ENCODE results near the gene MDN1. TPM values are rescaled to one million over a fixed set of nuclear protein-coding genes. Genes with fewer than 3 reads are reported as not detected.

The MDN1 gene
- total and polyA plus RNA-seq, 2 of the 13 experiments (the other 11 are each of a cell fraction or from before 2014, with no cell fraction given) = 18.8 to 52.9 TPM

DNA sequence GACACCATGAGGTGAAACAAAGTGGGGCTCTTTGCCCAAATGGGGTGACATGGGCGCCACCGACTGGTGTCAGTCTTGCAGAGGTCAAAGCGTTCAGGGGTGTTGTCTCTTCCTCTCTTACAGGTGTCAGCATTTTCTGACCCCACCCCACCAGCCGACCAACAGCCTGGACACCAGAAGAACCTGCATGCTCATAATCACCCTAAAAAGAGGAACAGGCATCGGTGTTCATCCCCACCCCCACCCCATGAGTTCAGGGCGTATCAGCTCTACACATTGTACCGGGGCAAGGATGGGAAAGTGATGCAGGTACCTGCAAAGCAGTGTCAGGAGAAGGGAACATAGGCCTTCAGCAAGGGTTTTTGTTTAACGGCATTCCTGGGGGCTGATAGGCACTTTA, 195.8 kb downstream of the MDN1 start:
- FAIRE-seq (no peak), DNase-seq (ENCODE audit: low spot score) (no peak), ATAC-seq (no peak)
- no peaks in the 10 kb centered on the region for H3K27me3 ChIP-seq (ENCODE audit: control insufficient read depth in 1 of 2, insufficient read depth in 2 of 2, low read length in 2 of 2)
- H2AFZ ChIP-seq (ENCODE audit: low read length) = no peak overlapping the region
- POLR2A ChIA-PET = no interaction called here
- no peak overlapping the region for H3K9ac ChIP-seq (ENCODE audit: insufficient read depth, low read depth, low read length)
- no peaks in the 10 kb centered on the region for H3K9me3 ChIP-seq (ENCODE audit: low read length)
- intact Hi-C loops (cut with micrococcal nuclease; ENCODE audit: unreplicated experiment) (no loop called here), in situ Hi-C loops (cut with HindIII; ENCODE audit: extremely low pct_ligation_motif_present, low pct_unique_long_range_greater_than_20kb) (no loop called here)
- H3K4me2 ChIP-seq (ENCODE audit: low read depth, low read length) = no peak overlapping the region
- H3K4me1 ChIP-seq (ENCODE audit: insufficient read depth, low read length) = peaks cover 7% of the 10 kb centered on the region
- H3K4me3 ChIP-seq (replicated peaks in 1 of 3; ENCODE audit: insufficient read depth in 1 of 3, low read depth in 2 of 3, low read length in 3 of 3) = no peak overlapping the region
- CTCF ChIA-PET (ENCODE audit: low intra/inter-chr PET ratio, low total read pairs) = no interaction called here
- no peaks in the 10 kb centered on the region for H3K36me3 ChIP-seq (replicated peaks in 1 of 2; ENCODE audit: control insufficient read depth in 1 of 2, insufficient read depth in 2 of 2, low read length in 2 of 2)
- WGBS (ENCODE audit: low lambda C conversion rate) = 50% methylated on average over 8 of the region's 8 CpGs
- no TSS peak for BruUV-seq (replicated peaks)
- no peaks in the 10 kb centered on the region for H3K79me2 ChIP-seq (ENCODE audit: insufficient read depth, low read length)
- no peaks in the 10 kb centered on the region for H4K20me1 ChIP-seq (ENCODE audit: insufficient read depth, low read length)
- H3K27ac ChIP-seq (ENCODE audit: extremely low read length, insufficient read depth, low read length) = no peak overlapping the region
- TF ChIP-seq, protein P1, sequence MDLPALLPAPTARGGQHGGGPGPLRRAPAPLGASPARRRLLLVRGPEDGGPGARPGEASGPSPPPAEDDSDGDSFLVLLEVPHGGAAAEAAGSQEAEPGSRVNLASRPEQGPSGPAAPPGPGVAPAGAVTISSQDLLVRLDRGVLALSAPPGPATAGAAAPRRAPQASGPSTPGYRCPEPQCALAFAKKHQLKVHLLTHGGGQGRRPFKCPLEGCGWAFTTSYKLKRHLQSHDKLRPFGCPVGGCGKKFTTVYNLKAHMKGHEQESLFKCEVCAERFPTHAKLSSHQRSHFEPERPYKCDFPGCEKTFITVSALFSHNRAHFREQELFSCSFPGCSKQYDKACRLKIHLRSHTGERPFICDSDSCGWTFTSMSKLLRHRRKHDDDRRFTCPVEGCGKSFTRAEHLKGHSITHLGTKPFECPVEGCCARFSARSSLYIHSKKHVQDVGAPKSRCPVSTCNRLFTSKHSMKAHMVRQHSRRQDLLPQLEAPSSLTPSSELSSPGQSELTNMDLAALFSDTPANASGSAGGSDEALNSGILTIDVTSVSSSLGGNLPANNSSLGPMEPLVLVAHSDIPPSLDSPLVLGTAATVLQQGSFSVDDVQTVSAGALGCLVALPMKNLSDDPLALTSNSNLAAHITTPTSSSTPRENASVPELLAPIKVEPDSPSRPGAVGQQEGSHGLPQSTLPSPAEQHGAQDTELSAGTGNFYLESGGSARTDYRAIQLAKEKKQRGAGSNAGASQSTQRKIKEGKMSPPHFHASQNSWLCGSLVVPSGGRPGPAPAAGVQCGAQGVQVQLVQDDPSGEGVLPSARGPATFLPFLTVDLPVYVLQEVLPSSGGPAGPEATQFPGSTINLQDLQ (CRISPR knock-in tag; IDR thresholded peaks at IDR 0.05) = no peak
- TF ChIP-seq, protein P2, sequence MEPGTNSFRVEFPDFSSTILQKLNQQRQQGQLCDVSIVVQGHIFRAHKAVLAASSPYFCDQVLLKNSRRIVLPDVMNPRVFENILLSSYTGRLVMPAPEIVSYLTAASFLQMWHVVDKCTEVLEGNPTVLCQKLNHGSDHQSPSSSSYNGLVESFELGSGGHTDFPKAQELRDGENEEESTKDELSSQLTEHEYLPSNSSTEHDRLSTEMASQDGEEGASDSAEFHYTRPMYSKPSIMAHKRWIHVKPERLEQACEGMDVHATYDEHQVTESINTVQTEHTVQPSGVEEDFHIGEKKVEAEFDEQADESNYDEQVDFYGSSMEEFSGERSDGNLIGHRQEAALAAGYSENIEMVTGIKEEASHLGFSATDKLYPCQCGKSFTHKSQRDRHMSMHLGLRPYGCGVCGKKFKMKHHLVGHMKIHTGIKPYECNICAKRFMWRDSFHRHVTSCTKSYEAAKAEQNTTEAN (CRISPR knock-in tag; conservative IDR thresholded peaks at IDR 0.05) = no peak
- TF ChIP-seq ZNF430 (CRISPR knock-in tag; IDR thresholded peaks at IDR 0.05) (no peak), ZNF614 (CRISPR knock-in tag; IDR thresholded peaks at IDR 0.05; ENCODE audit: borderline replicate concordance) (no peak), ZKSCAN1 (IDR thresholded peaks at IDR 0.05; ENCODE audit: low read length) (no peak), PITX1 (CRISPR knock-in tag; IDR thresholded peaks at IDR 0.05) (no peak), SNAI1 (CRISPR knock-in tag; IDR thresholded peaks at IDR 0.05; ENCODE audit: borderline replicate concordance) (no peak), RARG (CRISPR knock-in tag; IDR thresholded peaks at IDR 0.05; ENCODE audit: low read depth) (no peak), REXO4 (CRISPR knock-in tag; IDR thresholded peaks at IDR 0.05; ENCODE audit: borderline replicate concordance) (no peak), ZNF441 (CRISPR knock-in tag; IDR thresholded peaks at IDR 0.05; ENCODE audit: borderline replicate concordance) (no peak), ZSCAN20 (CRISPR knock-in tag; IDR thresholded peaks at IDR 0.05; ENCODE audit: borderline replicate concordance) (no peak), ZNF256 (CRISPR knock-in tag; conservative IDR thresholded peaks at IDR 0.05) (no peak), PRMT3 (CRISPR knock-in tag; IDR thresholded peaks at IDR 0.05; ENCODE audit: borderline replicate concordance, low read depth) (no peak)
- TF ChIP-seq, protein P3, sequence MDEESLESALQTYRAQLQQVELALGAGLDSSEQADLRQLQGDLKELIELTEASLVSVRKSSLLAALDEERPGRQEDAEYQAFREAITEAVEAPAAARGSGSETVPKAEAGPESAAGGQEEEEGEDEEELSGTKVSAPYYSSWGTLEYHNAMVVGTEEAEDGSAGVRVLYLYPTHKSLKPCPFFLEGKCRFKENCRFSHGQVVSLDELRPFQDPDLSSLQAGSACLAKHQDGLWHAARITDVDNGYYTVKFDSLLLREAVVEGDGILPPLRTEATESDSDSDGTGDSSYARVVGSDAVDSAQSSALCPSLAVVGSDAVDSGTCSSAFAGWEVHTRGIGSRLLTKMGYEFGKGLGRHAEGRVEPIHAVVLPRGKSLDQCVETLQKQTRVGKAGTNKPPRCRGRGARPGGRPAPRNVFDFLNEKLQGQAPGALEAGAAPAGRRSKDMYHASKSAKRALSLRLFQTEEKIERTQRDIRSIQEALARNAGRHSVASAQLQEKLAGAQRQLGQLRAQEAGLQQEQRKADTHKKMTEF (CRISPR knock-in tag; IDR thresholded peaks at IDR 0.05) = no peak
- TF ChIP-seq, protein P4, sequence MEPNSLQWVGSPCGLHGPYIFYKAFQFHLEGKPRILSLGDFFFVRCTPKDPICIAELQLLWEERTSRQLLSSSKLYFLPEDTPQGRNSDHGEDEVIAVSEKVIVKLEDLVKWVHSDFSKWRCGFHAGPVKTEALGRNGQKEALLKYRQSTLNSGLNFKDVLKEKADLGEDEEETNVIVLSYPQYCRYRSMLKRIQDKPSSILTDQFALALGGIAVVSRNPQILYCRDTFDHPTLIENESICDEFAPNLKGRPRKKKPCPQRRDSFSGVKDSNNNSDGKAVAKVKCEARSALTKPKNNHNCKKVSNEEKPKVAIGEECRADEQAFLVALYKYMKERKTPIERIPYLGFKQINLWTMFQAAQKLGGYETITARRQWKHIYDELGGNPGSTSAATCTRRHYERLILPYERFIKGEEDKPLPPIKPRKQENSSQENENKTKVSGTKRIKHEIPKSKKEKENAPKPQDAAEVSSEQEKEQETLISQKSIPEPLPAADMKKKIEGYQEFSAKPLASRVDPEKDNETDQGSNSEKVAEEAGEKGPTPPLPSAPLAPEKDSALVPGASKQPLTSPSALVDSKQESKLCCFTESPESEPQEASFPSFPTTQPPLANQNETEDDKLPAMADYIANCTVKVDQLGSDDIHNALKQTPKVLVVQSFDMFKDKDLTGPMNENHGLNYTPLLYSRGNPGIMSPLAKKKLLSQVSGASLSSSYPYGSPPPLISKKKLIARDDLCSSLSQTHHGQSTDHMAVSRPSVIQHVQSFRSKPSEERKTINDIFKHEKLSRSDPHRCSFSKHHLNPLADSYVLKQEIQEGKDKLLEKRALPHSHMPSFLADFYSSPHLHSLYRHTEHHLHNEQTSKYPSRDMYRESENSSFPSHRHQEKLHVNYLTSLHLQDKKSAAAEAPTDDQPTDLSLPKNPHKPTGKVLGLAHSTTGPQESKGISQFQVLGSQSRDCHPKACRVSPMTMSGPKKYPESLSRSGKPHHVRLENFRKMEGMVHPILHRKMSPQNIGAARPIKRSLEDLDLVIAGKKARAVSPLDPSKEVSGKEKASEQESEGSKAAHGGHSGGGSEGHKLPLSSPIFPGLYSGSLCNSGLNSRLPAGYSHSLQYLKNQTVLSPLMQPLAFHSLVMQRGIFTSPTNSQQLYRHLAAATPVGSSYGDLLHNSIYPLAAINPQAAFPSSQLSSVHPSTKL (CRISPR knock-in tag; IDR thresholded peaks at IDR 0.05) = no peak
- TF ChIP-seq, protein P5, sequence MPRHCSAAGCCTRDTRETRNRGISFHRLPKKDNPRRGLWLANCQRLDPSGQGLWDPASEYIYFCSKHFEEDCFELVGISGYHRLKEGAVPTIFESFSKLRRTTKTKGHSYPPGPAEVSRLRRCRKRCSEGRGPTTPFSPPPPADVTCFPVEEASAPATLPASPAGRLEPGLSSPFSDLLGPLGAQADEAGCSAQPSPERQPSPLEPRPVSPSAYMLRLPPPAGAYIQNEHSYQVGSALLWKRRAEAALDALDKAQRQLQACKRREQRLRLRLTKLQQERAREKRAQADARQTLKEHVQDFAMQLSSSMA (CRISPR knock-in tag; IDR thresholded peaks at IDR 0.05) = no peak

Data from HepG2 (cell line).